ENCODE results near the gene ZXDC. TPM values are rescaled to one million over a fixed set of nuclear protein-coding genes. Genes with fewer than 3 reads are reported as not detected.

The ZXDC gene
- total RNA-seq, 1 experiment from 2014 or later: 55.4 TPM

DNA sequence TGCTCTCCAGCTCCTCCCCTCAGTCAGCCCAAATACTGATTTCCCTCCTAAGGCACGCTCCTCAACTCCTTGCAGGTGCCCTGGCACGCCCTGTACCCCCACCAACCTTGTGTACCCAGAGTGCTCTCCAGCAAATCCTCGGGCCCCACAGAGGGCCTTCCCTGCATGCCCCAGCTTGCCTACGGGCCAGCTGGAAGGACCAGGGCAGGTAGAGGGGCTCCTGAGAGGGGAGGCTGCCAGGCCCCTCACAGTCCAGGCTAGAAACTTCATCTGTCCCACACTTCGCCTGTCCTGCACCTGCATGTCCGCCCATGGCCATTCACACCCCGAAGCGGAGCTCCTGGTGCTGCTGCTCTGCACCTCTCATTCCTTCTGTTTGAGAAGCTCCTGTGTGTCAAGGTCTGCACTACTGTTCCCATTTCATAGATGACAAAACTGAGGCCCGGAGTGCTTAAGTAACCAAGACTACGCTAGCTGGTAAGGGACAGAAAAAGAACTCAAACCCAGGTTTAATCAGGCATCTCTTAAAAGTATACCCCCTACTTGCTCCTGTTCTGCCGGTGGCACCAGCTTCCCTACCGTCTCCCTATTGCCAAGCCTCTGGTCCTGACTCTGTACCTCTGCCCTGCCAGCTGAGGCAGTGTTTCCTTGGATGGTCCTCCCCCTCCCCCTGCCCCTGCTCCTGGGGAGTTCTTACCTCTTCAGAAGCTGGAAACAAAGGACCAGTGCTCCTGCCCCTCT is 35.6 kb downstream of the ZXDC start:
- no peaks in the 10 kb centered on the region for H3K36me3 ChIP-seq (ENCODE audit: low read depth)
- no TSS peak for BruUV-seq (replicated peaks)
- H4K20me1 ChIP-seq (ENCODE audit: insufficient read depth): peaks cover 4% of the 10 kb centered on the region; the same call in 1 of the 2 replicates
- no peak overlapping the region for H2AFZ ChIP-seq
- no peak overlapping the region for H3K4me2 ChIP-seq
- CTCF ChIA-PET: interaction anchor here (0.9 kb wide), 1 partner anchor 16 kb away, joined by 3 read pairs; no protein-coding TSS in a partner anchor
- POLR2A ChIA-PET (ENCODE audit: unreplicated experiment): interaction anchor here (0.6 kb wide), 1 partner anchor 13 kb away, joined by 3 read pairs; no protein-coding TSS in a partner anchor
- H3K9me2 ChIP-seq (ENCODE audit: insufficient read depth): no peaks in the 10 kb centered on the region
- no peak for DNase-seq
- no peaks in the 10 kb centered on the region for H3F3A ChIP-seq (ENCODE audit: insufficient read depth, low read depth)
- intact Hi-C loops (cut with micrococcal nuclease; ENCODE audit: unreplicated experiment): no loop called here
- no peak overlapping the region for H3K27ac ChIP-seq
- no peaks in the 10 kb centered on the region for H3K4me1 ChIP-seq (replicated peaks; ENCODE audit: insufficient read depth)
- TF ChIP-seq CTCF (conservative IDR thresholded peaks at IDR 0.05): no peak
- no peaks in the 10 kb centered on the region for H3K79me2 ChIP-seq (ENCODE audit: low read depth)
- no peaks in the 10 kb centered on the region for H3K9me3 ChIP-seq (ENCODE audit: insufficient read depth, low read depth)
- no peaks in the 10 kb centered on the region for H3K27me3 ChIP-seq (ENCODE audit: insufficient read depth, low read depth)
- no peak overlapping the region for H3K4me3 ChIP-seq

- Histone ChIP-seq H3K27me3 (ENCODE audit: insufficient read depth, low read depth) (no peaks in the 10 kb centered on the region), H3K27ac (no peak overlapping the region), H3K4me3 (no peak overlapping the region), H3F3A (ENCODE audit: insufficient read depth, low read depth) (no peaks in the 10 kb centered on the region), H3K79me2 (ENCODE audit: low read depth) (no peaks in the 10 kb centered on the region), H2AFZ (no peak overlapping the region), H3K9me3 (ENCODE audit: insufficient read depth, low read depth) (no peaks in the 10 kb centered on the region), H4K20me1 (ENCODE audit: insufficient read depth) (0 out of 2 replicates have a peak, but pooled peaks cover 4% of the 10 kb centered on the region), H3K9me2 (ENCODE audit: insufficient read depth) (no peaks in the 10 kb centered on the region), H3K4me2 (no peak overlapping the region), H3K4me1 (replicated peaks; ENCODE audit: insufficient read depth) (no peaks in the 10 kb centered on the region), H3K36me3 (ENCODE audit: low read depth) (no peaks in the 10 kb centered on the region)
- ChIA-PET POLR2A (ENCODE audit: unreplicated experiment) (no interaction called here), CTCF (interaction anchor here (0.6 kb wide), 1 partner anchor 306 kb away, joined by 3 read pairs; no protein-coding TSS in a partner anchor)
- intact Hi-C loops (cut with micrococcal nuclease; ENCODE audit: unreplicated experiment): no loop called here
- DNase-seq: no peak
- TF ChIP-seq EZH2 (IDR thresholded peaks at IDR 0.05; ENCODE audit: low read depth) (no peak), CTCF (conservative IDR thresholded peaks at IDR 0.05) (no peak)
- BruUV-seq (replicated peaks): no TSS peak
Measured at GRCh38 chr3:126439346-126439967, 36.2 kb downstream of the ZXDC start.

DNA sequence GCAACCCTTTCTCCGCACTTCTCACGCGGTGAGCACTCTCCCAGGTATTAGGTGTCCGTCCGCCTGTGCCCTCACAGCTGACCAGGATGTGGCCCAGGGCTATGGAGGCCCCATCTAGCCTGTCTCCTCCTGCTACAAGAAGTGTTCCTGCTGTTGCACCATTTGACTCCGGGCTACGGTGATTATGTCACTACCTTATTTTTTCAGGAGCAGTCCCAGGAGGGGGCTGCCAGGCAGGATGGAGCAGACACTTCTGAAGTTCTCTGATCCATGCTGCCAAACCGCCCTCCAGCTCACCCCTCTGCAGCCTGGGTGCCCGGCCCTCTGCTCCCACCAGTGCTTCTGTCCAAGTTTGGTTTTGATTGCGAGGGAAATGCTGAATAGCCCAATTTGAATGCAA is 36.9 kb downstream of the ZXDC start:
- POLR2A ChIA-PET (ENCODE audit: unreplicated experiment): no interaction called here
- CTCF ChIA-PET: no interaction called here

More for the DNA sequence above, 36.9 kb downstream of the ZXDC start:
- Histone ChIP-seq H3K36me3 (ENCODE audit: low read depth) (no peaks in the 10 kb centered on the region), H3K27ac (no peak overlapping the region), H3K79me2 (ENCODE audit: low read depth) (no peaks in the 10 kb centered on the region), H3K9me3 (ENCODE audit: insufficient read depth, low read depth) (no peaks in the 10 kb centered on the region), H2AFZ (no peak overlapping the region), H3K4me1 (replicated peaks; ENCODE audit: insufficient read depth) (no peaks in the 10 kb centered on the region), H4K20me1 (ENCODE audit: insufficient read depth) (0 out of 2 replicates have a peak, but pooled peaks cover 4% of the 10 kb centered on the region), H3K4me3 (no peak overlapping the region), H3F3A (ENCODE audit: insufficient read depth, low read depth) (no peaks in the 10 kb centered on the region), H3K4me2 (no peak overlapping the region), H3K27me3 (ENCODE audit: insufficient read depth, low read depth) (no peaks in the 10 kb centered on the region), H3K9me2 (ENCODE audit: insufficient read depth) (no peaks in the 10 kb centered on the region)
- intact Hi-C loops (cut with micrococcal nuclease; ENCODE audit: unreplicated experiment): no loop called here
- no peak for DNase-seq
- BruUV-seq (replicated peaks): no TSS peak
- TF ChIP-seq CTCF (conservative IDR thresholded peaks at IDR 0.05) (no peak), EZH2 (IDR thresholded peaks at IDR 0.05; ENCODE audit: low read depth) (no peak)

All from PC-9 (cell line).